ENCODE data around the gene FBXO21. TPM values are rescaled to one million over a fixed set of nuclear protein-coding genes. Genes with fewer than 3 reads are reported as not detected.

Gene FBXO21, protein sequence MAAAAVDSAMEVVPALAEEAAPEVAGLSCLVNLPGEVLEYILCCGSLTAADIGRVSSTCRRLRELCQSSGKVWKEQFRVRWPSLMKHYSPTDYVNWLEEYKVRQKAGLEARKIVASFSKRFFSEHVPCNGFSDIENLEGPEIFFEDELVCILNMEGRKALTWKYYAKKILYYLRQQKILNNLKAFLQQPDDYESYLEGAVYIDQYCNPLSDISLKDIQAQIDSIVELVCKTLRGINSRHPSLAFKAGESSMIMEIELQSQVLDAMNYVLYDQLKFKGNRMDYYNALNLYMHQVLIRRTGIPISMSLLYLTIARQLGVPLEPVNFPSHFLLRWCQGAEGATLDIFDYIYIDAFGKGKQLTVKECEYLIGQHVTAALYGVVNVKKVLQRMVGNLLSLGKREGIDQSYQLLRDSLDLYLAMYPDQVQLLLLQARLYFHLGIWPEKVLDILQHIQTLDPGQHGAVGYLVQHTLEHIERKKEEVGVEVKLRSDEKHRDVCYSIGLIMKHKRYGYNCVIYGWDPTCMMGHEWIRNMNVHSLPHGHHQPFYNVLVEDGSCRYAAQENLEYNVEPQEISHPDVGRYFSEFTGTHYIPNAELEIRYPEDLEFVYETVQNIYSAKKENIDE
- 22.0 and 34.8 TPM in 2 replicates for total RNA-seq

GRCh38 chr12:117190210-117190781 lies at the start of gene FBXO21:
Gene FBXO21 (minus strand): TSS chr12:117190470. CDS start chr12:117190456, 14 bp downstream.

Other genes with a start within 250 kb of the FBXO21 start
- gene TESC, start 91.1 kb downstream of the FBXO21 start, total RNA-seq, result not detected in 2 replicates
- not detected in 2 replicates for gene NOS1, start 171.2 kb upstream of the FBXO21 start, total RNA-seq

All from cardiac atrium fibroblast (primary cell).